GM12878 (cell line): ENCODE measurements around the gene PRAF2. TPM values are rescaled to one million over a fixed set of nuclear protein-coding genes. Genes with fewer than 3 reads are reported as not detected.

ENCODE experiments used
- ASH2L ChIP-seq: fragments of 300-600, 200-600 bp; sonication (generic); IDR thresholded peaks from 2 replicates; pipeline ENCODE4 v1.6.1; 2017; ENCODE audit warnings: low read depth, mild to moderate bottlenecking, borderline replicate concordance
- CHD1 ChIP-seq: IDR thresholded peaks from 2 replicates; pipeline ENCODE4 v1.6.1; 2012; ENCODE audit warnings: low read depth, low read length, improper control_type of control experiment
- E4F1 ChIP-seq: fragments of 450-650 bp; IDR thresholded peaks from 2 replicates; pipeline ENCODE4 v1.6.1; 2018; ENCODE audit warnings: borderline replicate concordance, mild to moderate bottlenecking; ENCODE audit not compliant: partially characterized antibody
- FOXK2 ChIP-seq: fragments of 450-650 bp; IDR thresholded peaks from 2 replicates; pipeline ENCODE4 v1.6.1; 2017; ENCODE audit warnings: mild to moderate bottlenecking, moderate library complexity
- HCFC1 ChIP-seq: fragments of 150-350 bp; IDR thresholded peaks from 2 replicates; pipeline ENCODE4 v1.6.1; 2014; ENCODE audit warnings: low read length
- HSF1 ChIP-seq: fragments of 150-350 bp; IDR thresholded peaks from 2 replicates; pipeline ENCODE4 v1.6.1; 2014; ENCODE audit warnings: mild to moderate bottlenecking, low read depth, low read length
- MEF2A ChIP-seq: IDR thresholded peaks from 2 replicates; pipeline ENCODE4 v1.6.1; 2011; ENCODE audit warnings: low read depth, mild to moderate bottlenecking, low read length, moderate library complexity; ENCODE audit not compliant: insufficient read depth
- STAT1 ChIP-seq: fragments of 450-650 bp; conservative IDR thresholded peaks from 2 replicates; pipeline ENCODE4 v1.6.1; 2014; ENCODE audit warnings: antibody characterized with exemption, mild to moderate bottlenecking
- ZBTB40 ChIP-seq: fragments of 450-650 bp; IDR thresholded peaks from 2 replicates; pipeline ENCODE4 v1.6.1; 2016; ENCODE audit warnings: mild to moderate bottlenecking, moderate library complexity, borderline replicate concordance
- polyA plus RNA-seq, 11 experiments: library from polyadenylated mRNA; depleted of rRNA in 4 of 11; unstranded in 6 of 11; stranded (reverse) in 5 of 11; fragments of >200 nt; fragmentation: Nextera tagmentation in 4 of 11; fragmentation: Illumina TruSeq in 1 of 11; extraction: Ambion mirVana in 4 of 11; extraction: Trizol in 1 of 11; gene quantifications; 1 replicate in 1 of 11; 2 replicates in 10 of 11; pipeline versions ENCODE4 v1.2.1 to v1.2.3, GENCODE V29; 2011 to 2016; ENCODE audit warnings: inconsistent platforms in 2 of 11, missing spikeins in 2 of 11, low read depth in 1 of 11
- total RNA-seq, 4 experiments: library from RNA; depleted of rRNA in 3 of 4; stranded (reverse); fragments of >200 nt in 3 of 4; fragmentation: Illumina TruSeq in 1 of 4; extraction: Trizol in 1 of 4; gene quantifications; 2 replicates each; pipeline versions ENCODE4 v1.2.1 to v1.2.3, GENCODE V29; 2013 to 2021

The PRAF2 gene
- total and polyA plus RNA-seq, 10 of the 15 experiments (the other 5 are each of a cell fraction or from before 2014, with no cell fraction given) = 0.80 to 16.7 (median 7.0) TPM

GRCh38 chrX:49116076-49116475 lies 42.3 kb upstream of the PRAF2 start (continued):
- TF ChIP-seq ZBTB40 (no peak), CHD1 (no peak), ASH2L (no peak), HSF1 (no peak), STAT1 (no peak), E4F1 (no peak), MEF2A (no peak), FOXK2 (no peak), HCFC1 (no peak)
